GM23248 (cell line): ENCODE measurements around the gene HAPLN1.

Source experiments
- EZH2 ChIP-seq: fragments of 200-600 bp; sonication (generic); IDR thresholded peaks from 2 replicates; pipeline ENCODE4 v1.6.1; 2018; ENCODE audit warnings: antibody characterized with exemption, mild to moderate bottlenecking; ENCODE audit not compliant: insufficient read depth, poor library complexity, severe bottlenecking
- EZH2phosphoT487 ChIP-seq: fragments of 200-600 bp; sonication (generic); IDR thresholded peaks from 2 replicates; pipeline ENCODE4 v1.6.1; 2018; ENCODE audit warnings: antibody characterized with exemption, moderate library complexity, mild to moderate bottlenecking, low read depth; ENCODE audit not compliant: insufficient read depth

DNA sequence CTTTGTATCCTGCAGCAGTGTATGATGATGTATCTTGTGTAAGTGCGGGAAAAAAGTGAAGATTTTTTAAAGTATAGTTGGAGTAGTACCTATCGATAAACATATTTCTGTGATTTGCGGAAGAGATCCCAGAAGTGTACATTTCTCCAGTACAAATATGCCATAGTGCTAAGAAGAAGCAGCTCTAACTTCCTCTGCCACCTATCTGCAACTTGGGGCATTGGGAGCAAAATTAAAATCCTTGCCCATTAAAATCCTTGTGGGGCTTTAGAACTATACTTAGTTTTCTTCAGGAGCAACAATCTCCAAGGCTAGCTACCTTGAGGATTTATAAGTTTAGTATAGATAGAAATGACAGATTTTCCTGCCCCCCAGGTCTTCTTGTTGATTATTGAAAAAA, 125.4 kb downstream of the HAPLN1 start:
- TF ChIP-seq EZH2 (no peak), EZH2phosphoT487 (no peak)
